Measurements from ENCODE around the gene FAM163A.

DNA sequence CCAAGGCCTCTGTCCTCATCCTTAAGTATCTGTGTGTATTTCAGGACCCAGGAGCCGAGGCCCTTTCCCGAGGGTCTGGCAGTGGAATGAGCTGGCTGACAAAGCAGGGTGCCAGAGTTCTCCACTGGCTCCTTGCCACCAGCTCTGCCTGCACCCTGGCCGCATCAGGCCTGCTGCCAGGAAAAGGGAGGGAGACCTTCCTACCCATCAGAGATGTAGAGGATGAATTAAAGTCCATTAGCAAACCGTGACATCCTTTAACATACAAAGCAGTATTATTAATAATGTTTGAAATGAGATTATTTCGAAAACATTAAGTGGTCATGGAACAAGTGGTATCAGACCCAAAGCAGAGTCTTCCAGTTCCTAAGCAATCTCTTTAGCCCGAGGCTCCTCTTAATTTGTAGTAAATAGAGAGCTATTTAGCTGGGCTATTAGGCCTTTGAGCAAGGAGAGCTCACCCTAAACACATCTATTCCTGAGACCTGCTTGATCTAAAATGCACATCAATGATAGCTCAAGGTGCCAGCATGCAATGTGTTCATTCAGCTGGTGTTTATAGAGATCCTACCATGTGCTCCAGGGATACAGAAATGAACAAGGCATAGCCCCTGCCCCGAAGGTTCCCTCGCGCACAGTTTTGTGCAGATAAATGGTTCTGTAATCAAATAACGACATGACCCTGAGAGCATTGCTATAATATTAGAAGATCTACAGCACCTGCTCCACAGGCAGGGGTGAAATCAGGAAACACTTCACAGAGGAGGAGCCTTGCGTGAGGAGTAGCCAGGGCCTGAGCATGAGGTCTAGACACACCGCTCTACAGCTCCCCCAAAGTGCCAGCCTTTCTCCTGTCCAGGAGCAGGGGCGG is 44.0 kb downstream of the FAM163A start:
- TF ChIP-seq, protein P1, sequence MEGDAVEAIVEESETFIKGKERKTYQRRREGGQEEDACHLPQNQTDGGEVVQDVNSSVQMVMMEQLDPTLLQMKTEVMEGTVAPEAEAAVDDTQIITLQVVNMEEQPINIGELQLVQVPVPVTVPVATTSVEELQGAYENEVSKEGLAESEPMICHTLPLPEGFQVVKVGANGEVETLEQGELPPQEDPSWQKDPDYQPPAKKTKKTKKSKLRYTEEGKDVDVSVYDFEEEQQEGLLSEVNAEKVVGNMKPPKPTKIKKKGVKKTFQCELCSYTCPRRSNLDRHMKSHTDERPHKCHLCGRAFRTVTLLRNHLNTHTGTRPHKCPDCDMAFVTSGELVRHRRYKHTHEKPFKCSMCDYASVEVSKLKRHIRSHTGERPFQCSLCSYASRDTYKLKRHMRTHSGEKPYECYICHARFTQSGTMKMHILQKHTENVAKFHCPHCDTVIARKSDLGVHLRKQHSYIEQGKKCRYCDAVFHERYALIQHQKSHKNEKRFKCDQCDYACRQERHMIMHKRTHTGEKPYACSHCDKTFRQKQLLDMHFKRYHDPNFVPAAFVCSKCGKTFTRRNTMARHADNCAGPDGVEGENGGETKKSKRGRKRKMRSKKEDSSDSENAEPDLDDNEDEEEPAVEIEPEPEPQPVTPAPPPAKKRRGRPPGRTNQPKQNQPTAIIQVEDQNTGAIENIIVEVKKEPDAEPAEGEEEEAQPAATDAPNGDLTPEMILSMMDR (IDR thresholded peaks at IDR 0.05) = no peak
- TF ChIP-seq POLR2A (IDR thresholded peaks at IDR 0.05) = no peak

Data from uterus (tissue), 2 donors.